Astrocyte (in vitro differentiated cells and primary cell): ENCODE data around the gene ZBTB12. TPM values are rescaled to one million over a fixed set of nuclear protein-coding genes. Genes with fewer than 3 reads are reported as not detected.
"Not testable (repeated sequence)": the region's sequence is repeated elsewhere in the genome, so short reads cannot be mapped to it uniquely, and the experiment has no call there.

Source experiments
- DNase-seq: peaks from one replicate; pipeline ENCODE4 v3.0.0-alpha.2; 2010; ENCODE audit warnings: low read depth
- FAIRE-seq: peaks from 2 replicates; lab custom pipeline; 2011; peaks lifted over from hg19 to GRCh38; lab: Jason Lieb, UNC
- H2AFZ ChIP-seq: 2 replicates; pipeline ENCODE4 v1.6.0; 2012; ENCODE audit warnings: low read depth, low read length, inconsistent platforms
- H3K27ac ChIP-seq: 2 replicates; pipeline ENCODE4 v1.5.1; 2011; ENCODE audit warnings: low read depth, low read length, inconsistent platforms
- H3K27me3 ChIP-seq: 2 replicates; pipeline ENCODE4 v1.6.0; 2011; ENCODE audit warnings: low read length, inconsistent platforms; ENCODE audit not compliant: insufficient read depth
- H3K36me3 ChIP-seq: 2 replicates; pipeline ENCODE4 v1.5.1; 2011; ENCODE audit warnings: low read length, inconsistent platforms; ENCODE audit not compliant: insufficient read depth
- H3K4me1 ChIP-seq: 2 replicates; pipeline ENCODE4 v1.5.1; 2011; ENCODE audit warnings: low read length, inconsistent platforms; ENCODE audit not compliant: insufficient read depth
- H3K4me2 ChIP-seq: 2 replicates; pipeline ENCODE4 v1.6.0; 2012; ENCODE audit warnings: low read length, inconsistent platforms
- H3K4me3 ChIP-seq: 2 replicates; pipeline ENCODE4 v1.5.1; 2011; ENCODE audit warnings: low read depth, mild to moderate bottlenecking, low read length, inconsistent platforms; ENCODE audit not compliant: insufficient read depth
- H3K79me2 ChIP-seq: 2 replicates; pipeline ENCODE4 v1.6.0; 2012; ENCODE audit warnings: mild to moderate bottlenecking, low read length, inconsistent platforms; ENCODE audit not compliant: insufficient read depth
- H3K9ac ChIP-seq: 2 replicates; pipeline ENCODE4 v1.6.0; 2012; ENCODE audit warnings: mild to moderate bottlenecking, low read length, inconsistent platforms
- H3K9me3 ChIP-seq: 2 replicates; pipeline ENCODE4 v1.5.1; 2012; ENCODE audit warnings: low read depth, mild to moderate bottlenecking, low read length, inconsistent platforms; ENCODE audit not compliant: insufficient read depth
- H4K20me1 ChIP-seq: 2 replicates; pipeline ENCODE4 v1.6.0; 2012; ENCODE audit warnings: low read length, inconsistent platforms; ENCODE audit not compliant: insufficient read depth
- H3K27ac Mint-ChIP-seq: one replicate; pipeline ENCODE4 v1.8.0; 2021; ENCODE audit warnings: mild to moderate bottlenecking, mixed read lengths; ENCODE audit not compliant: unreplicated experiment
- H3K27me3 Mint-ChIP-seq: one replicate; pipeline ENCODE4 v1.8.0; 2021; ENCODE audit warnings: low read depth, mixed read lengths; ENCODE audit not compliant: unreplicated experiment
- H3K36me3 Mint-ChIP-seq: one replicate; pipeline ENCODE4 v1.8.0; 2021; ENCODE audit warnings: low read depth, mixed read lengths; ENCODE audit not compliant: unreplicated experiment
- H3K4me1 Mint-ChIP-seq: one replicate; pipeline ENCODE4 v1.8.0; 2021; ENCODE audit warnings: low read depth, mixed read lengths; ENCODE audit not compliant: unreplicated experiment
- H3K4me3 Mint-ChIP-seq: one replicate; pipeline ENCODE4 v1.8.0; 2021; ENCODE audit warnings: mild to moderate bottlenecking, moderate library complexity, mixed read lengths; ENCODE audit not compliant: unreplicated experiment
- H3K9me3 Mint-ChIP-seq: one replicate; pipeline ENCODE4 v1.8.0; 2021; ENCODE audit warnings: mild to moderate bottlenecking, mixed read lengths; ENCODE audit not compliant: unreplicated experiment
- EZH2 ChIP-seq: IDR thresholded peaks from 2 replicates; pipeline ENCODE4 v1.6.1; 2012; ENCODE audit warnings: mild to moderate bottlenecking, low read length, inconsistent platforms; ENCODE audit not compliant: insufficient read depth
- total RNA-seq: library from RNA; stranded (reverse); gene quantifications from 2 replicates; pipeline ENCODE4 v1.2.1, GENCODE V29; 2021
- TF ChIP-seq, protein P1 (sequence below): IDR thresholded peaks from 2 replicates; pipeline ENCODE4 v1.5.1; 2011; ENCODE audit warnings: low read depth, mild to moderate bottlenecking, inconsistent platforms, low read length, moderate library complexity; ENCODE audit not compliant: insufficient read depth

ZBTB12 gene
- total RNA-seq, 1 donor from 2014 or later = 4.6 TPM

DNA sequence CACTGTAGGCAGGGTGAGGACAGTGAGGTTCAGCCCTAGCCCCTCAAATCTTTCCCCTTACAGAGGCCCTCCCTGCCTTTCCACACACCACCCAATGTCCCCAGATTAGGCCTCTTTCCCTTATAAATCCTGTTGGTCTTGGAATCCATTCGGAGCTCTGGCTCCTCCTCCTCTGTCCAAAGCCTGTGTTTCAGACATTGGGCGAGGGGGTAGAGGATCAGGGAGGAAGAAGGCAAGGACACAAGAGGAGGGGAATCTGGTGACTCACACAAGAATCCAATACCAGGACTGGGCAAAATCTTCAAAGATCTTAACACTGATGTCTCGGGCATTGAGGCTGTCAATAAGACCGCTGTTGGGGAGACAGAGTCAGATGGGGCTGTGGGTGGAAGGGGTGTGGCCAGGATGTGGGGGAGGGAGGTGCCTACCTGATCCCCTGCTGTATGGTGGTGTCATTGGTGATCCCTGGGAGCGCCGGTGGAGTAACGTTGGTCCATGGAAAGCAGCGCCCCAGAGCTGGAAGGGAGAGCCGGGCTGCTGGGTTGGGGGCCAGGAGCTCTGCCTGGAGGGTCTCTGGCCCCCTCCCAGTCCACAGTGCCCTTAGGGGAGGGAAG, 30.7 kb downstream of the ZBTB12 start:
- no peaks in the 10 kb centered on the region for H3K36me3 Mint-ChIP-seq
- Histone ChIP-seq H3K36me3 (no peaks in the 10 kb centered on the region), H3K27ac (no peak overlapping the region), H3K4me1 (no peaks in the 10 kb centered on the region), H3K27me3 (no peaks in the 10 kb centered on the region), H3K4me2 (no peak overlapping the region), H3K9me3 (no peaks in the 10 kb centered on the region), H3K4me3 (no peak overlapping the region), H3K79me2 (no peaks in the 10 kb centered on the region), H3K9ac (no peak overlapping the region), H2AFZ (peak overlapping the region; percentile 73), H4K20me1 (no peaks in the 10 kb centered on the region)
- H3K9me3 Mint-ChIP-seq = no peaks in the 10 kb centered on the region
- no peak overlapping the region for H3K4me3 Mint-ChIP-seq
- peaks cover 10% of the 10 kb centered on the region for H3K27me3 Mint-ChIP-seq
- no peak for FAIRE-seq
- no peak for TF ChIP-seq EZH2
- TF ChIP-seq, protein P1, sequence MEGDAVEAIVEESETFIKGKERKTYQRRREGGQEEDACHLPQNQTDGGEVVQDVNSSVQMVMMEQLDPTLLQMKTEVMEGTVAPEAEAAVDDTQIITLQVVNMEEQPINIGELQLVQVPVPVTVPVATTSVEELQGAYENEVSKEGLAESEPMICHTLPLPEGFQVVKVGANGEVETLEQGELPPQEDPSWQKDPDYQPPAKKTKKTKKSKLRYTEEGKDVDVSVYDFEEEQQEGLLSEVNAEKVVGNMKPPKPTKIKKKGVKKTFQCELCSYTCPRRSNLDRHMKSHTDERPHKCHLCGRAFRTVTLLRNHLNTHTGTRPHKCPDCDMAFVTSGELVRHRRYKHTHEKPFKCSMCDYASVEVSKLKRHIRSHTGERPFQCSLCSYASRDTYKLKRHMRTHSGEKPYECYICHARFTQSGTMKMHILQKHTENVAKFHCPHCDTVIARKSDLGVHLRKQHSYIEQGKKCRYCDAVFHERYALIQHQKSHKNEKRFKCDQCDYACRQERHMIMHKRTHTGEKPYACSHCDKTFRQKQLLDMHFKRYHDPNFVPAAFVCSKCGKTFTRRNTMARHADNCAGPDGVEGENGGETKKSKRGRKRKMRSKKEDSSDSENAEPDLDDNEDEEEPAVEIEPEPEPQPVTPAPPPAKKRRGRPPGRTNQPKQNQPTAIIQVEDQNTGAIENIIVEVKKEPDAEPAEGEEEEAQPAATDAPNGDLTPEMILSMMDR = no peak
- H3K27ac Mint-ChIP-seq = peak overlapping the region; percentile 77
- peak; percentile 11 for DNase-seq
- H3K4me1 Mint-ChIP-seq = peaks cover 11% of the 10 kb centered on the region

DNA sequence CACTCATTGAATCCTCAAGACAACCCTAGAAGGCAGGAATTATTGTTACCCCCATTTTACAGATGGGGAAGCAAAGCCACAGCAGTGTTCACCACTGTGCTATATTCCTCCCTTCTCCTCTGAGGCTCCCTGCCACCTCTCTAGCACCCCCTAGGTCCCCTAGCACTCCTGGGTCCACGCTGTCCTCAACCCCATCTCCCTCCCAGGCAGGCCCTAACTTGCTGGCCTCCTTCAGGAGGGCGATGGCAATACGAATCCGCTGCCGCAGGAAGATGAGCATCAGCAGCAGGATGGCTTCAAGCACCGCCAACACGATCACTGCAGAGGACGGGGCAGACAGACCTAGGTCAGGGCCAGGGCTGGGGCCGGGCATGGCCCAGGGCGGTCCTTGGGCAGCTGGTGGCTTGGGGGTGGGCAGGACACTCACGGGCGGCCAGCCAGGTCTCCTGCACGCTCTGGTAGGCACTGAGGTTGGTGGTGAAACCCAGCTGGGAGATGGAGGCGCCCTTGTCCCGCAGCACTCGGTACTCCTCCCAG, 31.4 kb downstream of the ZBTB12 start:
- FAIRE-seq (no peak), DNase-seq (no peak)
- no peak overlapping the region for H3K4me2 ChIP-seq
- H3K79me2 ChIP-seq = no peaks in the 10 kb centered on the region
- Mint-ChIP-seq H3K4me3 (no peak overlapping the region), H3K9me3 (no peaks in the 10 kb centered on the region), H3K27me3 (peaks cover 7% of the 10 kb centered on the region), H3K27ac (no peak overlapping the region), H3K36me3 (no peaks in the 10 kb centered on the region), H3K4me1 (peaks cover 8% of the 10 kb centered on the region)
- no peak overlapping the region for H3K27ac ChIP-seq
- no peak overlapping the region for H2AFZ ChIP-seq
- no peaks in the 10 kb centered on the region for H3K27me3 ChIP-seq
- H3K4me1 ChIP-seq = no peaks in the 10 kb centered on the region
- H3K9ac ChIP-seq = no peak overlapping the region
- no peaks in the 10 kb centered on the region for H4K20me1 ChIP-seq
- no peak overlapping the region for H3K4me3 ChIP-seq
- H3K9me3 ChIP-seq = no peaks in the 10 kb centered on the region
- TF ChIP-seq EZH2 = no peak
- TF ChIP-seq, protein P1 = no peak
- no peaks in the 10 kb centered on the region for H3K36me3 ChIP-seq

DNA sequence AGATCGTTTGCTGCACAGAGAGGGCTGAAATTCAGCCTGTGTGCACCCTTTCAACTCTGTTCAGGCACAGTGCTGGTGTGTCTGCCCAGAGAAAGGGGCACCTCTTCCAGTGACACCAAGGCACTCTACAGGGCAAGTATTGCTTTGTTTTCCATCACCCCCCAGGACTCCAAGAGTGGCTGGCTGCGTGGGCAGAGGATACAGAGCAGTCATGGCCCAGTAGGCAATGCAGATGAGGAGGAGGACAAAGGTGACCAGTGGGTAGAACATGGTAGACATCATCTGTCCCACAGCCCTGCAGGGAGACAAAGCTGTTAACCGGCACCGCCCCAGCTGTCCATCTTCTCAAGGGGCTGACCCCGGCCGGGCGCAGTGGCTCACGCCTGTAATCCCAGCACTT, 32.5 kb downstream of the ZBTB12 start:
- no peak overlapping the region for H3K4me3 Mint-ChIP-seq
- Histone ChIP-seq H2AFZ (no peak overlapping the region), H3K4me1 (peaks cover under 1% of the 10 kb centered on the region), H3K9me3 (no peaks in the 10 kb centered on the region), H3K79me2 (no peaks in the 10 kb centered on the region), H3K4me2 (no peak overlapping the region), H3K4me3 (no peak overlapping the region), H4K20me1 (no peaks in the 10 kb centered on the region), H3K27ac (no peak overlapping the region), H3K36me3 (no peaks in the 10 kb centered on the region), H3K27me3 (no peaks in the 10 kb centered on the region), H3K9ac (no peak overlapping the region)
- DNase-seq (no peak), FAIRE-seq (no peak)
- no peak overlapping the region for H3K27ac Mint-ChIP-seq
- TF ChIP-seq EZH2 = no peak
- TF ChIP-seq, protein P1 = no peak
- H3K4me1 Mint-ChIP-seq = peaks cover 8% of the 10 kb centered on the region
- H3K36me3 Mint-ChIP-seq = no peaks in the 10 kb centered on the region
- H3K27me3 Mint-ChIP-seq = peaks cover 7% of the 10 kb centered on the region
- H3K9me3 Mint-ChIP-seq = no peaks in the 10 kb centered on the region

DNA sequence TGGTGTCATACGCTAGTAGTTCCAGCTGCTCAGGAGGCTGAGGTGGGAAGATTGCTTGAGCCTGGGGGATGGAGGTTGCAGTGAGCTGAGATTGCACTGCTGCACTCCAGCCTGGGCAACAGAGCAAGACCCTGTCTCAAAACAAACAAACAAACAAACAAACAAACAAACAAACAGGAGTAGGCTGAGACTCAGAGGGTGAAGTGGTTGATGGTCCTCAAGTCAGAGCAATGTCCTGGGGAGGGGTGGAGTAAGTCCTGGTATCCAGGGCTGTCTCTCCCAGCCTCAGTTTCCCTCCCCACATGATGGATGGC, 33.3 kb downstream of the ZBTB12 start:
- H3K9ac ChIP-seq, H3K4me1 ChIP-seq, H3K27me3 Mint-ChIP-seq, H4K20me1 ChIP-seq, H3K36me3 Mint-ChIP-seq, H3K4me3 Mint-ChIP-seq, H3K27ac ChIP-seq, H3K4me1 Mint-ChIP-seq, H3K36me3 ChIP-seq, H3K27me3 ChIP-seq, FAIRE-seq, H3K4me2 ChIP-seq, H3K9me3 Mint-ChIP-seq, H3K9me3 ChIP-seq, H3K27ac Mint-ChIP-seq, H3K4me3 ChIP-seq, H2AFZ ChIP-seq, DNase-seq, H3K79me2 ChIP-seq: not testable (repeated sequence)
